H1 (cell line): ENCODE measurements around the gene SPAG4. TPM values are rescaled to one million over a fixed set of nuclear protein-coding genes. Genes with fewer than 3 reads are reported as not detected.

Experiments
- ATF3 ChIP-seq: IDR thresholded peaks from 2 replicates; pipeline ENCODE4 v1.6.1; 2011; ENCODE audit warnings: low read depth, mild to moderate bottlenecking, low read length; ENCODE audit not compliant: insufficient read depth
- CHD7 ChIP-seq: fragments of 300-600 bp; sonication (generic); IDR thresholded peaks from 2 replicates; pipeline ENCODE4 v1.7.1; 2012; ENCODE audit warnings: low read length, moderate library complexity, mild to moderate bottlenecking, inconsistent platforms; ENCODE audit not compliant: insufficient replicate concordance
- HDAC2 ChIP-seq, 2 experiments: fragments of 300-600 bp in 1 of 2; sonication (generic) in 1 of 2; IDR thresholded peaks; 2 replicates each; pipeline ENCODE4 v1.6.1; 2011 to 2012; ENCODE audit warnings: low read depth in 2 of 2, low read length in 2 of 2, mild to moderate bottlenecking in 2 of 2, moderate library complexity in 2 of 2, borderline replicate concordance in 1 of 2, inconsistent platforms in 1 of 2
- RFX5 ChIP-seq: IDR thresholded peaks from 2 replicates; pipeline ENCODE4 v1.6.1; 2011; ENCODE audit warnings: low read depth, low read length, improper control_type of control experiment, borderline replicate concordance
- SP4 ChIP-seq: IDR thresholded peaks from 2 replicates; pipeline ENCODE4 v1.6.1; 2012; ENCODE audit warnings: low read length, inconsistent platforms
- polyA plus RNA-seq, 7 experiments: library from polyadenylated mRNA; depleted of rRNA in 3 of 7; stranded (reverse) in 5 of 7; unstranded in 2 of 7; fragments of >200 nt in 5 of 7; fragments of 200-250 nt in 2 of 7; gene quantifications; 1 replicate in 5 of 7; 2 replicates in 1 of 7; 4 replicates in 1 of 7; pipeline versions ENCODE4 v1.2.1 to v1.2.3, GENCODE V29; 2011 to 2013; ENCODE audit warnings: missing spikeins in 2 of 7, mixed read lengths in 2 of 7
- total RNA-seq: library from RNA; stranded (reverse); fragmentation: NEBNext Ultra II Directional; extraction: Animal tissue kit (Norgen Biotek cat#: 25700); gene quantifications from 2 replicates; pipeline ENCODE4 v1.2.1, GENCODE V29; 2021

The SPAG4 gene
- total and polyA plus RNA-seq, 2 of the 8 experiments (the other 6 are each of a cell fraction or from before 2014, with no cell fraction given), result 2.4 to 6.0 TPM

DNA sequence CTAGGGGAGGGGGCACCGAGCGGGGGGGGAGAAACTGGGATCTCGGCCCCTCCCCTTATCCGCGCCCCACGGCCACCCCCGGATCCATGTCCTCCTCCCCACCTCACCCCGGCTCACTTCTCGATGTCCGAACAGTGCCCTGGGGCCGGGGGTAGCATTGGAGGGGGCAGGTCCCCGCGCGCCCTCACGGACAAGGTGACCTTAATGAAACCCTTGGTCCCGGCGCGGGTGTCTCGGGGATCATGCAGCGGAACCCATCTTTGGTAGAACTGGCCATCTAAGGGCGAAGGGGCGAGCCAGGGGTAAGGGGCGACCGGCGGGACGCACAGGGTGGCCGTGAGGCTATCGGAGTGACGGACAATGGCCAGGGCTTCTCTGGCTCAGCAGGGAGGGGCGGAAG, 13.6 kb upstream of the SPAG4 start (continued):
- no peak for TF ChIP-seq HDAC2 (IDR thresholded peaks at IDR 0.05; ENCODE audit: borderline replicate concordance in 1 of 2, low read depth in 2 of 2, low read length in 2 of 2)
- no peak for TF ChIP-seq RFX5
- TF ChIP-seq ATF3, result no peak
- TF ChIP-seq CHD7, result no peak
- no peak for TF ChIP-seq SP4
